Measurements from ENCODE around the gene BTNL3.

DNA sequence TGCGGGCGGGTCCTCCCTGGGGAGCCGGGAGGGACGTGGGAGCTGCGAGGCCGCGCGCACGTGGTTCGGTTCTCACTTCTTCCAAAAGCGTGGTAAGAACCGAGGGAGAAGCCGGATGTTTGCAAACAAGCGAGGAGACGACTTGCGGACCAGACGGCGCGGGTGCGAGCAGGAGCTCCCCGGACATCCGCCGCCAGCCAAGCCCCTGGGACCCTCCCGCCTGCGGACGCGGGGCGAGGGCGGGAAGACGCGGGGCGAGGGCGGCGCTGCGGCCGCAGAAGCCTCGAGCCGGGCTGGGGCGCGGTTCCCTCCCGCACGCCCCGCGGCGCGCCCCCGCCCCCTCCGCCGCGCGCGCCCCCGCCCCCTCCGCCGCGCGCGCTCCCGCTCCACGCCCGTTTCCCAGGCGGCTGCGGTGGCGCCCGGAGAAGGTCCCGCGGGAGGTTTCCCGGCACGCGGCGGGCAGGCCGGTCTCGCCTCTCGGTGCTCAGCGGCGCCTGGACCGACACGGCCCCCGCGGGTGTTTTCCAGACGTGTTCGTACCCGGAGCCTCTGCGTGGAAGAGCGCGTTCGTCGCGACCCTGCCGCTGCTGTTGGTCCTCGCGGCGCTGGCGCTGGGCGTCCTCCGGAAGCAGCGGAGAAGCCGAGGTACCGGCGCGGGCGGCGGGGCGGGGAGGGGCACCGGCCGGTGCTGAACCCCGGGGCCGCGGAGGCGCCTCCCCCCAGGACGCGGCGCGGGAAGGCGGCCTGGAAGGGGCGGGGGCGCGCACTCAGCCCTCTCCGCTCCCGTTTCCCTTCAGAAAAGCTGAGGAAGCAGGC is 64.2 kb downstream of the BTNL3 start:
- TF ChIP-seq POLR2A (IDR thresholded peaks at IDR 0.05) (no peak), CTCF (IDR thresholded peaks at IDR 0.05) (no peak)
